Tongue (tissue), 2 donors: ENCODE results near the gene FAM89B. TPM values are rescaled to one million over a fixed set of nuclear protein-coding genes. Genes with fewer than 3 reads are reported as not detected.

Source experiments
- DNase-seq: peaks from one replicate; pipeline ENCODE4 v3.0.0-alpha.2; 2015
- total RNA-seq: library from RNA; depleted of rRNA; stranded (reverse); fragments of >200 nt; gene quantifications from one replicate; pipeline ENCODE4 v1.2.3, GENCODE V29; 2014

Gene FAM89B
- total RNA-seq, 1 donor from 2014 or later: 30.4 TPM

GRCh38 chr11:65588199-65589054 lies 16.1 kb downstream of the FAM89B start:
- DNase-seq: peak; percentile 59

- DNase-seq: no peak
Measured at GRCh38 chr11:65589444-65590239, 17.3 kb downstream of the FAM89B start.

GRCh38 chr11:65590240-65590738 lies 18.0 kb downstream of the FAM89B start:
- peak; percentile 95 for DNase-seq

GRCh38 chr11:65591939-65592857 lies 19.9 kb downstream of the FAM89B start:
- no peak for DNase-seq

GRCh38 chr11:65592858-65593517 lies 20.6 kb downstream of the FAM89B start:
- DNase-seq: no peak

GRCh38 chr11:65593518-65594414 lies 21.4 kb downstream of the FAM89B start:
- no peak for DNase-seq

GRCh38 chr11:65595131-65595530 lies 22.8 kb downstream of the FAM89B start:
- DNase-seq: no peak

GRCh38 chr11:65595543-65596281 lies 23.4 kb downstream of the FAM89B start, which contains the start of gene KCNK7:
Gene KCNK7 (minus strand): TSS chr11:65595800. CDS start chr11:65595772, 28 bp downstream.
- no peak for DNase-seq

- no peak for DNase-seq
Measured at GRCh38 chr11:65596520-65596919, 24.2 kb downstream of the FAM89B start.

- no peak for DNase-seq
Measured at GRCh38 chr11:65598258-65598699, 25.9 kb downstream of the FAM89B start.

GRCh38 chr11:65599216-65599954 lies 27.0 kb downstream of the FAM89B start:
- no peak for DNase-seq

GRCh38 chr11:65599955-65600246 lies 27.6 kb downstream of the FAM89B start:
- no peak for DNase-seq

GRCh38 chr11:65604258-65604657 lies 31.9 kb downstream of the FAM89B start:
- DNase-seq: no peak

GRCh38 chr11:65606876-65607613 lies 34.7 kb downstream of the FAM89B start:
- DNase-seq: peak; percentile 98

- no peak for DNase-seq
Measured at GRCh38 chr11:65607614-65608426, 35.5 kb downstream of the FAM89B start.

- no peak for DNase-seq
Measured at GRCh38 chr11:65609229-65609628, 36.9 kb downstream of the FAM89B start.

GRCh38 chr11:65609665-65610064 lies 37.3 kb downstream of the FAM89B start:
- DNase-seq: no peak
